ENCODE results near the gene EEIG1.

EEIG1 gene

DNA sequence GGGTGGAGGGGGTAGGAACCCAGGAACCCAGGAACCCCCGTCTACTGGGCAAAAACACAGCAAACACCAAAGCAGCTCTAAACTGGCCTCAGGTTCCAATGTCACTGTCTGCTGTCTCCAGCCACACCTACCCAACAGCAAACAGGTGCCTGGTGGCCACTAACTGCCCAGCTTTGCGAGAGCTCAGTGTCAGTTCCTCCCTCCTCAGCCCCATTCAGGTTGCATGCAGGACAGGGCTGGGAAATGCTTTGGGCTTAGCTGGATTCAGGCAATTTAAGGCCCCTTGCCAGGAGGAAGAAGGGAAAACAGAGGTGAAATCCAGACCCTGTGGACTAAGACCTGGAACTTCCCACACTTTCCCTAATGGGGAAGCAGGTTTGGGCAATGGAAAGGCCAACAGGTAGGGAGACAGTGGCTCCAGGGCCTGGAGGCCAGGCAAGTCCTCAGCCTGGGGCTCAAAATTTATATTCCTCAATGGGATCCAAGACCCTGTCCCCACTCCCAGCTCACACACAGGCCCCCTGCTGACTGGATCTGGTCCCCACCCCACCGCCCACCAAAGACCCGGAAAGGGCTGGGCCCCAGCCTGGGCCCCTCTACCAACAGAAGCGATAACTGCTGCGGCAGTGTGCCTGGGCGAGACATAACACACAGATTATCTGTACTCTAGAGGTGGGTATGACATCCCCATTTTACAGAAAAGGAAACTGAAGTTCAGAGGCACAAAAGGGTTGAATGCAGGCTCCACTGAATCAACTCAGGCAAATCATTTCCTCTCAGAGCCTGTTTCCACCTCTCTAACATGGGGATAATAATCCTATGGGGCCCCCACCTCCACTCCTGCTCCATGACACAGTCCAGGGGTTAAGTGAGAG is 3.5 kb downstream of the EEIG1 start:
- H3K4me3 ChIP-seq (ENCODE audit: low read depth, low read length) = peak overlapping the region; percentile 61
- DNase-seq (ENCODE audit: low read depth) = no peak

DNA sequence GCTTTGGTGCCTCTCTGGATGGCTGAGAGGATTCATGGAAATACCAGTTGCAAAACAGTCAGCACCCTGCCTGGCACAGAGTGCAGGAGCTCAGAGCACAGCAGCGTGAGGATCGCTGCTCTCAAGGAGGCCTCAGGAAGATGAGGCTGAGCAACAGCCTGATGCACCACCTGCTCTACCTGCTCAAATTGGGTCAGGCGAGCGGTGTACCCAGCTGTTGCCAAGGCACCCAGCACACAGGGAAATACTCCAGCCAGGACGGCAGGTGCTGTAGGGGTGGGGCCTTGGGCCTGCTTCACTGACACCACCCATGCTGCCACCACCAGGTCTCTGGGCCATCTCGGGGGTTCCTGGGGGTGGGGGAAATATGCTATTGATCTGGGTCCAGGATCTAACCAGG is 4.3 kb downstream of the EEIG1 start:
- H3K4me3 ChIP-seq (ENCODE audit: low read depth, low read length) = no peak overlapping the region
- no peak for DNase-seq (ENCODE audit: low read depth)

DNA sequence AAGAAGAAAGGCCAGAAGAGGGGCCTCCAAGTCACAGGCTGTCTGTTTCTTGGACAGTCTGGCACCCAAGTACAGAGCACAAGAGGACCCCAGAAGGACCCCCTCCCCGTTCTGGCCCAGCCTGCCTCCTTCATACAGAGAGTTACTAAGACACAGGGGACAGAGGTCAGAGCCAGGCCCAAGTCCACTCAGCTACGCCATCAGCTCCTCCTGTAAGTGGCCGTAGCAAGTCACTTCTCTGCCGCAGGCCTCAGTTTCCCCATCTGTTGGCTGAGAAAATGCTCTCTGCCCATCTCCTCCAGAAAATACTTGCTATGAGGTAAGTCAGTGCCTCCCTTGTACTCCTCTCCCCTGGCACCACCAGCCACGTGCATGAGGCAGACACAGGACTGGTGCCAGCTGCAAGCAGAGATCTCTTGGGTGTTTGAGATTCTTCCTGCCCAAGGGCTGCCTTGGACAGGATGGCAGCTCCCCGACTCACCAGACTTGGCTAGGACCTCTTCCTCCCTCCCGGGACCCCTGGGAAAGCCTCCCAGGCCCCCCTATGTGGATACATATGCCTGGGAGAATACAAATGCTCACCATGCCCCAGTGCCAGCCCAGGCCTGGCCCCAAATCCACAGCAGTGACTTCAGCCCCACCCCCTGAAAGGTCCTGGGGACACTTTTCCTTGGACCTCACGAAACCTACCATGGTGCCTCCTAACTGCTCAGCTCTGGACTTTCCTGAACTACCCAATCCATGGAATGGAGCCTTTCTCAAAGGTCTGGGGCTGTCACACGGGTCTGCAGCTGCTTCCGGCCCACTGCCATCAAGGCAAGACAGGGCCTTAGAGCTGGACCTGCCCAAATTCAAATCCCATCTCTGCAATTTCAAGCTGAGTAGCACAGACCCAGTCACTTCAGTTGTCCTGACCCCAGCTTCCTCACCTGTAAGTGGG is 5.1 kb downstream of the EEIG1 start:
- no peak overlapping the region for H3K4me3 ChIP-seq (ENCODE audit: low read depth, low read length)
- no peak for DNase-seq (ENCODE audit: low read depth)

DNA sequence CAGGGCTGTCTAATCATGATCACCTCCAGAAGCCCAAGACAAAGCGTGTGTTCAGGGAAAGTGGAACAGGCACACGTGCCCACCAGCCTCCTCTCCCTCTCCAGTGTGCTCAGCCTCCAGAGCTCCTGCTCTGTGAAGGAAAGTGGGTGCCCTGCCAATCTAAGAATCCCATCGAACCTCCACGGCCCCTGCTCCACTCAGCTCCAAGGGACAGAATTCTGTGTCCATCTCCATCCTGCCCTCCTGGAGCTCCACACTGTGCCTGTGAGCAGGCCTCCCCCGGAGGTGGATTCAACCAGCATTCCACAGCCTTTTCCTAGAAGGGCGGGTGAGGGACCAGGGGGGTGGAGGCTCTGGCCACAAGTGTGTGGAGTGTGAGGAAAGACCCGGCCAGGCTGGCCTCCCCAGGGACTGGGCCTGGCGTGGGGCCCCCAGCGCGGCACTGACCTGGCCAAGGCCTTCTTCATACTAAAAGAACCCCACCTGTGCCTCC is 6.0 kb downstream of the EEIG1 start:
- DNase-seq (ENCODE audit: low read depth) = no peak
- H3K4me3 ChIP-seq (ENCODE audit: low read depth, low read length) = no peak overlapping the region

DNA sequence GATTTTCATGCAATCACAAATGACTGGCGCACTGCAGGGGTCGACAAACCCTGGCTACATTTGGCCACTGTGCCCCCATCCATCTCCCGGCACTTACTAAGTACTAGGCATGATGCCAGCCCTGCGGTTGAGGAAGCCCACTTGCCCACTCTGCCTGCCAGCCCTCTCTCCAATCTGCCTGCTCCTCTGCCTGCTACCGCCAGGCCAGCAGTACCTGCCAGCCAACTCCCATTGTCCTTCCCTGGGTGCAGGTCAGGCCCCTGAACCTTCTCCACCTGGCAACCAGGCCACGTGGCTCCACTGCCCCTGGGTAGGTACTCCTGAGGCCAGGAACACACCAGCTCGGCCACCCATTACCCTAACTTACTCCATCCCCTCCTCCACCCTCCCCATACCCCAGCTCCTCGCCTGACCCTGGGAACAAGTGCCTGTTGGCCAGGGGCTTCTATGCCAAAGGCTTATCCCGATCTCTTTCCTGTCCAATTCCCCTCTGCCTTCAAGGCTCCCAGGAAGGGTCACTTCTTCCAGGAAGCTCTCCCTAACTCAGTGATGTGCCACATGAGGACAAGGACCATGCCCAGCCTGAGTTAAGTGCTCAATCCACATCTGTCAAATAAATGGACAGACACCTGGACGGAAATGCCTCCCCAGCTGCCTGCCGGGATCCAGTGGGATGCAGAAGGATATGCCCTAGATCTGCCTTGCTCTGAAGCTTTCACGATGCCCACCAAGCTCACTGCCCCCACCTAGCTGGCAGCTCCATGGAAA is 6.6 kb downstream of the EEIG1 start:
- no peak for DNase-seq (ENCODE audit: low read depth)
- no peak overlapping the region for H3K4me3 ChIP-seq (ENCODE audit: low read depth, low read length)

DNA sequence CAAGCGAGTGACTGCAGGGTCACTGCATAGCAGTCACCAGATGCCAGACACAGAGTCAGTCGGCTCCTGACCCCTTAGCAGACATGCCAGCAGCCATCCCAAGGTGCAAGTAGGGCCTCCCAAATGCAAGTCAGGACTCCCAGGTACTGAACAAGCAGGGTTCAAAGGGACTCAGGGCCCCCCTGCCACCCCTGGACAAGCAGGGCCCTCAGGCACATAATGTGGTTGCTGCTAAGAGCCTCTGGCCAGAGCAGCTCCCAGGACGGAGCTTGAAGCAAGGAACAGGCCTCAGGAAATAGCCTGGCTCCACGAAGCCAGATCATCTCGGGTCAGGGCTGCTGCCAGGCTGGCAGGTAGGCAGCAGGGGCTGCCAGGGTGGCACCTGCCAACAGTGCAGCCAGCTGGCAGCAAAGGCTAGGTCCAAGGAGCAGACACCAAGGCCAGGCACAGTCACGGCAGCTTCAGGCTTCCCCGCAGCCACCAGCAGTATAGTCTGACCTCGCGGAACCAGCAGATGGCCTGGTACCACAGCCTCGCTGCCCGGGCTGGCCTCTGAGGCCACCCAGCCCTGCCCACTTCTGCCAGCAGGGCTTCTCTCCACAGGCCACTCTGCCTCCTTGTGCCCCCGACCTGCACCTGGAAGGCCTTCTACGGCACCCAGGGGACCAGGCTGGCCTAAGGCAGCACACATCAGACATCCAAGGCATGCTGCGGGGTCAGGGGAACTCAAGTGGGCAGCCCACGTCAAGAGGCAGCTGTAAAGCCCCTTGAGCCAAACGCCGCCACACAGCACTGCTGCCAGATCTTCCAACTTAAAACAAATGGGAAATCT is 7.4 kb downstream of the EEIG1 start:
- DNase-seq (ENCODE audit: low read depth) = no peak
- no peak overlapping the region for H3K4me3 ChIP-seq (ENCODE audit: low read depth, low read length)

DNA sequence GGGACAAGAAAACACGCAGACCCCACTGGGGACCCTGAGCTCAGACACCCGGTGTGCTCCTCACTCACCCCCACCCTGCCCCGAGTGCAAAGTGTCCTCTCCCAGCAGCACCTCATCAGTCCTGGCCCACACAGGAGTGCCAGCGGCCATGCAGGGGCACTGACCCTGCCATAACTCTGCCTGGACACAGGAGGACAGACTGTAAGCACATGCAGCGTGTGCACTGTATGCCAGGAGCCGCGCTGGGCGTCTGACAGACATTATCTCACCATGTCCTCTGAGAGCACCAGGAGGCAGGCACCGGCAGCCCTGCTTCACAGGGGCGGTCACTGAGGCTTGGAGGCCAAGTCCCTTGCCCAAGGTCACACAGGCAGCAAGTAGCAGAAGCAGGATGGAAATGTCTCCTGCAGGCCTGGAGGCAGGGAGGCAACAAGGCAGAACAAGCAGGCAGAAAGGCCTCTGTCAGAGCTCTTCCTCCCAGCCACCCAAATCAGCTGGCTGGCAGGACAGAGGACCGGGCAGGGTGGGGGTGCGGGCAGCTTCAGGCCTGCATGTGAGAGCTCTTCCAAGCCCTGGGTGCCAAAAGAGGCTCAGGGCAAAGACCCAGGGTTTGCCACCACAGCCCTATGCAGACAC is 8.4 kb downstream of the EEIG1 start:
- no peak for DNase-seq (ENCODE audit: low read depth)
- H3K4me3 ChIP-seq (ENCODE audit: low read depth, low read length) = no peak overlapping the region

DNA sequence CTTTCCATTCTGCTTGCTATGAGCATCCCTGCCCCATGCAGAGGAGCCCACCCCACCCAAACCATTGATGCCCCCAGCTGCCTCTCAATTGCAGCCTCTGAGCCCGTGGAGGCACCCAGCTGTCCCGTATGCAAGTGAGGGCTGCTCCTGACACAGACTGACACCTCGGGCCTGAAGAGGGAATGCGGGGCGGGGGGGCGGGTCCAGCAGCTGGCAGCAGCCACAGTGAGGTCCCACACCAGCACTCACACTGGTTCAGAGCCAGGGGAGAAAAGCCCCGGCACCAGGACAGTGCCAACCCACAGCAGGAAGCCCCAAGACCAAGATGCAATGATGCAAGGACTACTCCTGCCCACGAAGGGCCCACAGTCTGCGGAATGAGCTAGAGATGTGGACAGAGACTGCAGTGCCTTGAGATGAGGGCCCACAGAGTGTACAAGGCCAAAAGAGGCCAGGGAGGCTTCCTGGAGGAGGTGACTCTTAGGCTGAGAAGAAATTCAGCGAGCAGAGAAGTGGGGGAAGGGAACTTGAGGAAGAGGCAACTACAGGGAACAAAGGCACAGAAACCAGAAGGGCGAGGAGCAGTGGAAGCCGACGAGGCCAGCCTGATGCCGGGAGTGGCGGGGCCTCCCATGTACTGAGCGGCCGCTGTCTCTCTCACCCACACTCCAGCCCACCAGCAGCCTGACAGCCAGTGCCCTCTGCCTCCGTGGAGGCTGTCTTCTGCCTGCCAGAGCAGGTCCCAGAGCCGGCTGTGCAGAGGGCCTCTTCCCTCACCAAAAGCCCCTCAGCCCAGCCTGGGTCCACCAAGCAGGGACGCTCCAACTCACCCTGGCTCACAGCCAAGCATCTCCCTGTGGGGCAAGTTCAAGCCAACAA is 9.2 kb downstream of the EEIG1 start:
- H3K4me3 ChIP-seq (ENCODE audit: low read depth, low read length) = no peak overlapping the region
- DNase-seq (ENCODE audit: low read depth) = no peak

DNA sequence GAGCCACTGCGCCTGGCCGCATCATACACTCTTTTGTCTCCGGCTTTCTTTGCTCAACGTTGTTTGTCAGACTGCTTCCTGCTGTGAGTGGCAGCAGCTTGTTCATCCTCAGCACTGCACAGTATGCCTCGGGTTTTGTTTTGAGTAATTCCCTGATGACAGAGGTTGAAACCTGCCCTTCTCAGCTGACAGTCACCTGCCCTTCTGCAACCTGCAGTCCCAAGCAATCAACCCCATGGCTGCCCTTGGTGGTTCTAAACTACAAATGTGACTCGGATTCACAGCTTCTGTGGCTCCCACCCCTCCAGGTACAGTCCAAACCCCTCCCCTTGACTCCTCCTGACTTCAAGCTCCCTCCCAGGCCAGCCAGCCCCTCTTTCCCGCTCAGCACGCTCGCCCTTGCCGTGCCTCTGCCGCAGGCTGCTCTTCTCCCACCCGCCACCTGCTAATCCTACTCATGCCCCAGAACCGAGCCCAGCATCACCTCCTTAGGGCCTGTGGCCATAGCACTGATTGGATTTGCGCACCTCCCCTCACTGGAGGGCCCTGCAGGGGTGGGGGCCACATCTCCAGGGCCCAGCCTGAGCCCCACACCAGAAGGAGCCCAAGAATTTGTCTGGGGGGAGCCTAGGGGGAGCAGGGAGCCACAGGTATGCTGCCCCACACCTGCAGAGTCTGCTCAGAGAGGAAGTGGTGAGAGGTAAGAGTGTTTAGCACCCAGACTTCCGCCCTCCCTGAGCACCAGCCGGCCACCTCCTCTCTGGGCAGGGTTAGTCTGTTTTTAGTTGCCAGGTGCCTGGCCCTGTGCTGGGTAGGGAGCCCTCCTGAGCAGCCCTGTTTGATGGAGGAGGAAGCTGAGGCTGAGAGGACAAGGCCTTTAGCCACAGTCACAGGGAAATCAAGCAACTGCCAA is 10.1 kb downstream of the EEIG1 start:
- DNase-seq (ENCODE audit: low read depth) = no peak

DNA sequence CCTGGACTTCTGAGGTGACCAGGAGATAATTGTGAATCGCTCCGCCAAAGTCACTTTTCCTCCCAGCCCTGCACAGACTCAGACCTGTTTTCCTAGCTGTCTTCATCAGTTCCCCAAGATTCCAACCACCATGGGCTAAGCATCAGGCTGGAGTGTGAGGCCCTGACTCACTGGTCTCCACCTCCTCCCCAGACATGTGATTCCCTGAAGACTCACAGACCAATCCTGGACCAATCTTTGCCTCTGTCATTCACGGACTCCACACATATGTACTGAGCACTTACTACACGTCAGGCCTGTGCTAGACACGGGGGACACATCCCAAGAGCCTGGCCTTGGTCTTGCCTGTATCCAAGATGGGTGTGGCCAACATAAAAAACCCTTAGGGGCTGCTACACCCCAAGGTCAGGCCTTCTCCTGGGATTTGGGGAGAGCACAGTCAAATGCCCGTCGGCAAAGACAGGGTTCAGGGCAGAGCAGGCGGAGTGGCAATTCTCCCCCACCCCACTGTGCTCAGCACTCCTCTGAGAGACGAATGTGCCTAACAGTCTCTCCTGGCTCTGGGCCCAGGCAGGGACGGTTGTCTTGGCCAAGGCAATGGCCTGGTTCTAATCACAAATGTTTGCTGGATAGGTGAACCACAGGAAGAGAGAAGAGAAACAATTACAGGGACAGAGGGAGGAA is 11.9 kb downstream of the EEIG1 start:
- DNase-seq (ENCODE audit: low read depth) = peak; percentile 82
- no peak overlapping the region for H3K4me3 ChIP-seq (ENCODE audit: low read depth, low read length)

More for the DNA sequence above, 10.1 kb downstream of the EEIG1 start:
- H3K4me3 ChIP-seq (ENCODE audit: low read depth, low read length) = no peak overlapping the region

DNA sequence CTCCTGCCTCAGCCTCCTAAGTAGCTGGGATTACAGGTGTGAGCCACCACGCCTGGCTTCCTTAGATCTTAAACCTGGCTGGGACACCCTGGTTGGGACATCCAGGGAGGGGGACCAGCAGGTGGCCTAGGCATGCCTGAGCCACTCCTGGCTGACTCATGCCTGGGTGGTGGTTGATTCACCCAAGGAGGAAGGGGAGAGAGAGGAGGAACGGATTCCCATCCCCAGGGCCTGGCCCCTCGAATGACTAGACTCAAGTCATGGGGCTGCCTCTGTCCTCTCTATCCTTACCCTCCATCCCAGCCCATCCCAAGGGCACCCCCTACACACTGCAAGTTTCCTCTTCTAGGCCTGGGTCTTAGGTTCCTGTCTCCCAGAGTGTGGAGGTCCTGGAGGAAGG is 12.7 kb downstream of the EEIG1 start:
- no peak overlapping the region for H3K4me3 ChIP-seq (ENCODE audit: low read depth, low read length)
- DNase-seq (ENCODE audit: low read depth) = no peak

DNA sequence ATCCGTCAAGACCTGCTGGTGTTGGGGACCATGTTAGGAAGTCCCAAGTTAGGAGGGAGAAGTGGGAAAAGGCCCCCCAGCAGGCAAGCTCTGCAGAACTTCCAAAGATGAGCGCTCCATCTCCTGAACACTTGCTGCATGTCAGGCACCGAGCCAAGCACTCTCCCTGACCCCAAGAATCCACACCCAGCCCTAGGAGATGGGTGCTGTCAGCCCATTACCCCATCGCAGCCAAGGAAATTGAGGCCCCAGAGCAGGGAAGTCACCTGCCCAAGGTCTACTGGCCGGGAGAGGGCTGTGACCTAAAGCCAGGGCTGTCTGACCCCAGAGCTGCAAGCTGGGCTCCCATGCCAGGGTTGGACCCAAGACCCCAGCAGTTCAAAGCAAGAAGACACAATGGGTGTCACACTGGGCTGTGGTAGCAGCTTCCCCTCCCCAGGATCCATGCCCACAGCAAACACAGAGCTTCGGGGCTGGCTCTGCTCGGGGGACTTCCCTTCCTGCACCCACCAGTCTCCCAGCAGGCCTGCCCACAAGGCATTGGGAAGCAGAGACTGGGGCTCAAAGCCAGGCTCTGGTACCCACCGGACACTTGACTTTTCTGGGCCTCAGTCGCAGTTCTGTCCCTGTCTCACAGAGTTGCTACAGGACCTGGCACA is 13.5 kb downstream of the EEIG1 start:
- no peak for DNase-seq (ENCODE audit: low read depth)
- H3K4me3 ChIP-seq (ENCODE audit: low read depth, low read length) = no peak overlapping the region

DNA sequence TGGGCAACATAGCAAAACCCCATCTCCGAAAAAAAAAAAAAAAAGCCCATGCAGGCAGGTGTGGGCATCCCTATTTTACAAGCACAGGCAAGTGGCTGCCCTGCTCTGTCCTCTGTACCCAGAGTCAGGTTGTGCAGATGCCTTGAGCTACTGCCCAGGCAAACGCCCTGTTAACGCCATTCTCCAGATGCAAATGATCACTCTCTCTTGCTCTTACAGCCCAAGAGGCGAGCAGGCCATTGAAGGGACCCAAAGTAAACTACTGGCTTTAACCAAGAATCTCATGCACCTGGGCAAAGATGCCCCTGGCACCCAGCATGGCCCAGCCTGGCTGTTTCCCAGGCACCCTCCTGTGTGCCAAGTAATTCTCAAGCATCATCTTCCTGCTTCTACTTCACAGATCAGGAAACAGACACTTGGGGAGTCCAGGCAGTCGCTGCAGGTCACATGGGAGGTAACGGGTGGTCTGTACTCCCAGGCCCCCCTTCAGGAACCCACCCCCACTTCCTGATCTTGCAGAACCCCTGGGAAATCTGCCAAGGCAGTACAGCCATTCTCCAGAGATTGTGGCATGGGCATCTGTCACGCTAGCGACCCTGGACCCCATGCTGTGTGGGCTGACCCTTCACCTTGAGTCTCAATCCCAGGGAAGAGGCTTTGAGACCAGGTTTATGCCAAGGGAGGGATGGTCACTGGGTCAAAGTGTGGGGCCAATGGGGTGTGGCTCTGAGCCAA is 14.2 kb downstream of the EEIG1 start:
- H3K4me3 ChIP-seq (ENCODE audit: low read depth, low read length) = no peak overlapping the region
- no peak for DNase-seq (ENCODE audit: low read depth)

DNA sequence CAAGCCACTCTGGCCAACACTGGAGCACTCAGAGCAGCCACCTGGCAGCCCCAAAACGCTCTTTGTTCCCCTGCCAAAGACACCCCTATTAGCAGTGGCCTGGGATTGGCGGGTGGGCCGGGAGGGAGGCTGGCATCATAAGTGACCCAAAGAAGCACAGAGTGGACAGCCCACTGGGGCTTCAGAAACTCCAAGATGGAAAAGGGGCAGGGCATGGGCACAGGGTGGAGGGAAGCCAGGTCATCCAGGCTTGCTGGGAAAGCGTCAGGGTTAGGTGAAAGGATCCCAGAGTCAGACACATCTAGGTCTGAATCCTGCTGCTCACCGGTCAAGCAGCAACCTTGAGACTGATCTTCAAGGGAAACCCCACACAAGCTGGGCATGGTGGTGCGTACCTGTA is 14.8 kb downstream of the EEIG1 start:
- no peak overlapping the region for H3K4me3 ChIP-seq (ENCODE audit: low read depth, low read length)
- no peak for DNase-seq (ENCODE audit: low read depth)

Measured in skeletal muscle cell (primary cell).